Stimulated activated CD4-positive, alpha-beta T cell treated with anti-CD3 and anti-CD28 coated beads, TNF-alpha, amount 100 ng/mL, for 4 hours (primary cell): Measurements from ENCODE around the gene TLK2.
"Not testable (repeated sequence)": the region's sequence is repeated elsewhere in the genome, so short reads cannot be mapped to it uniquely, and the experiment has no call there.

ENCODE experiments used
- DNase-seq, 3 experiments: peaks; one replicate each; pipeline ENCODE4 v3.0.0-alpha.2; 2020; ENCODE audit warnings: low read depth in 3 of 3

The TLK2 gene

DNA sequence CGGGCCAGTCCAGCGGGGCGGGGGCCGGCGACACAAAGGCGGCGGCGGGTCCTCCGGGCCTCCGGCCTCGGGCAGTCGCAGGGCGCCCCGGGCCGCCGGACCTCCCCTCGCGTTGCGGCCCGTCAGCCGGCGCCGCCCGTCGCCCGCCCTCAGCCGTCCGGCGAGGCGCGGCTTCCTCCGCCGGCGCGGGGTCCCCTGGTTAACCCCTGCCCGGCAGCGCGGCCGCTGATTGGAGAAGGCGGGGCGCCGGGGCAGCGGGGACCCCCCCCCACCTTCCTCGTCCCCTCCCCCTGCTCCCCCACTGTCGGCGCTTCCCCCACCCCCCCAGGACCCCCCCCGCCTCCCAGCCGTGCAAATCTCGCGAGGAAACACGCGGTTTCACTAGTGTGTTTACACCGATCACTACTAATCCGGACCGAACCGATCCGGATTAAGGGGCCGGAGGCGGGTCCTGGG, at the start of gene TLK2:
TLK2 (plus strand) TSS at position 402 of the 456 bp plus-strand sequence. CDS start 2,301 bp downstream, outside the sequence.
- peak; percentile 60 to 64 (median 63) for DNase-seq

DNA sequence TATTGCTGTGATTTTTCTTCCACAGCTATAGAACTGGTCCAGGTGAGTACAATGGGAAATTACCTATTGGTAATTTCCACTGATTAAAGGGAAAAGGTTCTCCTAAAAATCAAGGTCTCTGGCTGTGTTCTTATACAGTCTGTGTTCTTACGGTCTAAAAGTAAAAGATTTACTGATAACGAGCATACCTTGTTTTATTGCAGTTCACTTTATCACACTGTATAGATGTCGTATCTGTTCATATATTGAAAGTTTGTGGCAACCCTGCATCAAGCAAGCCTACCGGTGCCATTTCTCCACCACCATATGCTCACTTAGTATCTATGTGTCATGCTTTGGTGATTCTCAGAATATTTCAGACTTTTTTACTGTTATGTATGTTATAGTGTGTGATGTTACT, 43.4 kb upstream of the TLK2 start:
- DNase-seq: not testable (repeated sequence)

- not testable (repeated sequence) for DNase-seq
These were observed 37.4 kb upstream of the TLK2 start for GRCh38 chr17:62441181-62441580.

DNA sequence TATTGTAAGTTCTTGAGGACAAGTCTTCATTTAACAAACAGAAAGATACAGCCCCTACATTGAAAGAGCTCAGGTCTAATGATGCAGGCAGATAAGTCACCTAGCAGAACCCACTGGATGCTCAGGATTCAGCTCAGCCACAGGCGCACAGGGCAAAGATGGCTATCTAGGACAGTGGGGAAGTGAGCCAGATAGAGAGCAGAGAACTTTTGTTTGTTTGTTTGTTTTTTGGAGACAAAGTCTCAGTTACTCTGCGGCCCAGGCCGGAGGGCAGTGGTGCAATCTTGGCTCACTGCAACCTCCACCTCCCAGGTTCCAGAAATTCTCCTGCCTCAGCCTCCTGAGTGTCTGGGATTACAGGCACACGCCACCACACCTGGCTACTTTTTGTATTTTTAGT, 34.6 kb upstream of the TLK2 start:
- no peak for DNase-seq

DNA sequence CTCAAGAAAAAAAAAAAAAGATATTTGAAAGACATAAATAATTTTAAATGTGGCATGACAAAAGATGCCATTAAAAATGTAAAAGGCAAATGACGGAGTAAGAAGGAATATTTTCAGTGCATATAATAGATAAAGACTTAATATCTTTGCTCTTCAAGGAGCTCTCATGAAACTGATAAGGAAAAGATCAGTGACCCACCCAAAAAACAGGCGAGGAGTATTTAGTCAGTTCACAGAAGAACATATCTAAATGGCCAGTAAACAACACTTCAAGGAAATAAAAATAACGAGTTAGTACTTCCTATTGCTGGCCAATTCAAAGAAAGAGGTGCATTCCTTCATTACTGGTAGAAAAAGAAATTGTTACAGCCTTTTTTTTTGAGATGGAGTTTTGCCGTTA, 32.8 kb upstream of the TLK2 start:
- not testable (repeated sequence) for DNase-seq

DNA sequence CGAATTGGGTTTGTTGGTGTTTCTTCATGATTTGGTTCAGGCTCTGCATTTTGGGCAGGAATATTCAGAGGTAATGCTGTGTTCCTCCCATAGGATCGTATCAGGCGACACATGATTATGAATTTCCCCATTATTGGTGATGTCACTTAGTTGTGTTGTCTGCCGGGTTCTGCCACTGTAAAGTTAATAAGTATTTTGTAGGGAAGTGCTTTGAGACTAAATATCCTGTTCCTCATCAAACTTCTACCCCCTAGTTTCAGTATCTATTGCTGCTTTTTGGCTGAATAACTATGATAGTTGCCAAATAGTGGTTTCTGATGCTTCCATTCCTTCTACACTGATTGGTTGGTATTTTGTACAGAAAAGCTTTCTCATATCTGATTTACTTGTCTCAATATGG, 26.4 kb upstream of the TLK2 start:
- DNase-seq: not testable (repeated sequence)

DNA sequence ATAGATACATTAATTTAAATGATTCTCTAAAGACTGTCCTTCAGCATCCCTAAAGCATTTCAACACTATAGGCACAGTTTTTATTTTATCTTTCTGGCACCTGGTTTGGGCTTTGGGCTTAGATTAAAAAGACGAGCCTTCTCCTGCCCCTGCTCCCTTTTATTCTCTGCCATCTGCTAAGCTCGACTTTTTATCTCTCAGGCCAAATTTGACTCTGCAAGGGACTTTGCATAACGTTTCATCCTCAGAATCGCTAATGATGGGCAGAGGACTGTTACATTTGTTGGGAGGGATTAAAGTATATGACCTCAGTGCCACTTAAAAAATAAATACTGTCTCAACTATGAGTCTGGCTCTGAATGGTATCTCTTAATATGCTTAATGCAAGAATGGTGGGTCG, 25.6 kb upstream of the TLK2 start:
- not testable (repeated sequence) for DNase-seq

GRCh38 chr17:62453656-62454055, 25.0 kb upstream of the TLK2 start:
- not testable (repeated sequence) for DNase-seq

- not testable (repeated sequence) for DNase-seq
These were observed 24.5 kb upstream of the TLK2 start for GRCh38 chr17:62454111-62454510.

- DNase-seq: no peak
These were observed 22.6 kb upstream of the TLK2 start for GRCh38 chr17:62456016-62456415.

DNA sequence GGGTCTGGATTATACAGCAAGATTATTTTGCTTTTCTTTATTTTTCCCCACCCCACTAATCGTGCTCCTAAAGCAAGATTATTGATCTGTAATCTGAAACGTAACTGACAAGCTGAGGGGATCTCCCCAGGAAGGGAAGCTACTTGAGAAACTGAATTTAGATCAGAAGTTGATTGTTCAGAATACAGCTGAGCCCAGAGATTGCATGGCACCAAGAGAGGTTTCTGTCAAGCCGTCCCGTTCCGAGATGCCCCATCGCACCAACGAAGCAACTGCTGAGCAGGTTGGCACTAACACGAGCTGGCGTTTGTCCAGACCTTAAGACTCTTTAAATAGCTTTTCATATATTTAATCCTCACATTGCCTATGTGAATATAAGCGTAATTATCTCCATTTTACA, 20.1 kb upstream of the TLK2 start:
- DNase-seq: not testable (repeated sequence)

GRCh38 chr17:62464422-62464821, 14.2 kb upstream of the TLK2 start:
- DNase-seq: not testable (repeated sequence)

- DNase-seq: not testable (repeated sequence)
These were observed 13.4 kb upstream of the TLK2 start for GRCh38 chr17:62465271-62465670.

DNA sequence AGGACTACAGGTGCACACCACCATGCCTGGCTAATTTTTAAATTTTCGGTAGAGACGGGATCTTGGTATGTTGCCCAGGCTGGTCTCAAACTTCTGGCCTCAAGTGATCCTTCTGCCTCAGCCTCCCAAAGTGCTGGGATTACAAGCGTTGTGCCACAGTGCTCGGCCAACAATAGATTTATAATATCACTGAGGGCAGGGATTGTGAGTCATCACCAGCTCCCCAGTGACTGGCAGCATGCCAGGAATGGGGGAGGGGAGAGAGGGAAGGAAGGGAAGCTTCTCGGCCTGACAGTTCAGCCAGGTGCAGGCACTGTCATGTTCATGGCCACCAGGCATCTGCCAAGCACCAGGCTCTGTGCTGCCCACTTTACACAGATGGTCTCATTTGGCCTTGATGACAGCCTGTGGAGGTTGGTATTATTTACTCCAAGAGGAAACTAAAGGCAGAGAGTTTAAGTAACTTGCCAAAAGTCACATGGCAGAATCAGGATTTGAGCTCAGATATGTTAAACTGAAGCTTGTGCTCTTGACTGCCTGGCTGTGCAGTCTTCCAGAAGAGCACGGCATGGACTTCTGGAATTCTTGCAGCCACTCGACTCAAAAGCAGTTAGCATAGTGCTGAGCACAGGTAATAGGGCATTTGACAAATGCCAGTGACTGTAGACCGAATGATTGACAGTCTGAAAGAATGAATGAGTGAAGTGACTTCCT, 7.8 kb upstream of the TLK2 start:
- DNase-seq: peak; percentile 42 to 54 (median 48)

GRCh38 chr17:62471380-62471880, 7.2 kb upstream of the TLK2 start:
- not testable (repeated sequence) for DNase-seq

- not testable (repeated sequence) for DNase-seq
These were observed 5.3 kb upstream of the TLK2 start for GRCh38 chr17:62473030-62473982.

DNA sequence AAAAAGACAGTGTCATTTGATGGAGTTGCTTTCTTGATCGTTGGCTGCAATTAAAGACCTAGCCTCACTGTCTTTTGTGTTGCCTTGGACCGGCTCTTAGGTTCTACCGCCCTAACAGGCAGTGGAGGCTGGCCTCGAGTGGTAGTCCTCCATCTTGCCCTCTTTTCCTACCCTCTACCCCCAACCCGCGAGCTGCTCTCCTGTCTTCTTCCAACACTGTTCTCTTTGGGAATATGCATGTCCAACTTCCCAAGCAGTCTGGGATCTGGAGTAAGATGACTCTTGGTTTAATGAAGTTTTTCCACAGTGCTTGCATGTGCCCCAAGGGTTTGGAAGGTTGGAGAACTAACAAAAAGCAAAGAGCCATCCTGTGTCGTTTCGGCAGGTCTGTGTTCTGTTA, 1.5 kb upstream of the TLK2 start:
- DNase-seq: not testable (repeated sequence)

- peak in 2 of 3 experiments; percentile 9 to 21 for DNase-seq
These were observed 762 bp upstream of the TLK2 start for GRCh38 chr17:62477718-62478408.

DNA sequence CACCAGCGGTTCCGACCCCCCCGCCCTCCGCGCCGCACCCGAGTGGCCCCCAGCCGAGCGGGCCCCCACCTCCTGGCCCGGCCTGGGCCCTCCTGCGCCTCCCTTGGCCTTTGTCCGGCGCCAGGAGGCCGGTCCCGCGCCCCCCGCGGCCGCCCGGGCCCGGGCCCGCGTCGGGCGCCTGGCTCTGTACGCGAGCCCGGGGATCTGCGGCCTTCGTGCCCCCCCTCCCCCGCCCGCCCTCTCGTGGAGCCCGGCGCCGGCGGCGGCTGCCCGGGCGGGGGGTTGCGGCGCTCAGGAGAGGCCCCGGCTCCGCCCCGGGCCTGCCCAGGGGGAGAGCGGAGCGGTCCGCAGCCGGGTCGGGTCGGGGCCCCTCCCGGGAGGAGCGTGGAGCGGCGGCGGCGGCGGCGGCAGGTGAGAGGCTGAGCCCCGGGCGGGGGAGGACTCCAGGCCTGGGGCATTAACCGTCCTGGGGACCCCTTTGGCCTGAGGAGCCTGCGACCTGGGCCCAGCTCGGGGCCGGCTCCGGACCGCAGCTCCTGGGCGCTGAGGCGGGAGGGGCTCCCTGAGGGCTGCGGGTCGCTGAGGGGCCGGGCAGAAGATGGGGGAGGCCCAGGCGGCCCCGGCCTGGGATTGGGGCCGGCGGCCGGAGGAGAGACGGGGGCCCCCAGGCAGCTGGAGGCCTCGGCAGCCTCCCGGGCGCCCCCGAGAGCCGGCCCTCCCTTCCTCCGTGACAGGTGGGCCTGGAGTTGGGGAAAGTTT, 434 bp downstream of the TLK2 start:
- peak in 2 of 3 experiments; percentile 5 to 41 for DNase-seq

DNA sequence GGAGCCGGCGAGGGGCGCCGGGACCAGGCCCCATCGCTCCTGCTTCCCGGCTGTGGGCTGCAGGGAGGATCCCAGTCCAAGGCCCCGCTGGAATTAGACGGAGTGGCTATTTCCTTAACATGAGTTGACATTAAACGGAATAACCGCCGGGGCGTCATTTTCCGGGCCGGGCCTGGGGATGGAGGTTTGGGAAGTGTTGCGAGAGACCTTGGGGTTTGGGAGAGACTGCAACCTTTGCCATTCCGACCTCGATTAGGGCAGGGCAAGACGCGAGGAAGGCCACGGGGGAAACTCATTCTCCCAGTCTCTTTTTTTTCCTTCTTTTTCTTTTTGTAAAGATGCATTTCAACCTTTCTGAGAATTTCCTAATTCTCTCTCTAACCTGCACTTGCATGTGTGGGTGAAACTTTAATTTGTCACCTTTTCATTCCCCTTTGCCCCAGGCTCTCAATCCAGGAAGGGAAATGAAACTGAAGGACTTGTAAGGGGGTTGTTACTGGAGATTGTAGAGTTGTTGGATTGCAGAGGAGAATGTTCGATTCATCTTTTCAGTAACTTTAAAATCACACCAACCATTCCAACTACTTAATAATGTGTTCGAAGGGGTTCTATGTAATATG, 1.1 kb downstream of the TLK2 start:
- DNase-seq: peak in 1 of 3 experiments; percentile 0
